ENCODE data around the gene ATCAY.
A peak's percentile ranks its signal among the peaks of the same experiment; 100 is the strongest.
"Not testable (repeated sequence)": the region's sequence is repeated elsewhere in the genome, so short reads cannot be mapped to it uniquely, and the experiment has no call there.

The ATCAY gene

DNA sequence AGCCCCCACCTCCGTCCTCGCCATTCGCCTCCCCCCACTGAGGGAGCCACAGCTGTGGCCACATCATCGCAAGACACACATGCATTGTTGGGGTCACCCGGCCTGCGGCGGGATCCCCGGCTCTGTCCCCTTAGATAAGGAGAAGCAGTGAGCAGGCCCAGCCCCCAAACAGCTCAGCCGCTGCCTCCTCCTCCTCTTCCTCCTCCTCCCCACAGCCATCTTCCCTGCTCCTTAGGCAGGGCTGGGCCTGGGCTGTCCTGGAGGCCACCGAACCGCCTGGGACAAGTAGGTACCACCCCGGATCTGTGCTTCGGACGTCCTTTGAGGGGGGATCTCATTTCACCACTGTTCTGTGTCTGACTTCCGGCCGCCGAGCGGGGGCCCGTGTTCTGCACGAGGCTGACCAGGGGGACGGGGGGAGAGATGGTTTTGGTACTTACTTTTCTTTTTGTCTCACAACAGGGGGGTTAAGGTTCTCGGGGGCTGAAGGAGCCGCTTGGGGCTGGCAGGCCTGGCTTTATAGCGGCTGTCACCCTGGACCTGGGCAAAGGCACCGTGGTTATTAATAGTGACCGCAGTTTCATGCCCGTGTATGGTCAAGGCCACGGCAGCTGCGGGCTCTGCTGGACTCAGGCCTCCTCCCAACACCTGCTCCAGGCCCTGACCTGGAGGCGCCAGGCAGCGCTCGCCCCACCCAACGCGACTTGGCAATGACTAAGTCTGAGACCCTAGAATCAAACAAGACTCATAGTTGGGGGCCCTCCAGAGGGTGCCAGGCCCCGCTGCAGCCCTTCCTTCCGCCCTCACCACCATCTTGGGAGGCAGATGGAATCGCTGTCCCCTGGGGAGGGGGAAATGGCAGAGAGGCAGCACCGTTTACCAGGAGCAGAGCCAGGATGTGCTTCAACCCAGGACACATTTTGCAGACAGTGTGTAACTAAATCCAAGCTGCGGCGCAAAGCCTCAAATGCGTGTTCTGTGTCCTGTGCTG lies 70.7 kb downstream of the ATCAY start:
- DNase-seq: no peak

DNA sequence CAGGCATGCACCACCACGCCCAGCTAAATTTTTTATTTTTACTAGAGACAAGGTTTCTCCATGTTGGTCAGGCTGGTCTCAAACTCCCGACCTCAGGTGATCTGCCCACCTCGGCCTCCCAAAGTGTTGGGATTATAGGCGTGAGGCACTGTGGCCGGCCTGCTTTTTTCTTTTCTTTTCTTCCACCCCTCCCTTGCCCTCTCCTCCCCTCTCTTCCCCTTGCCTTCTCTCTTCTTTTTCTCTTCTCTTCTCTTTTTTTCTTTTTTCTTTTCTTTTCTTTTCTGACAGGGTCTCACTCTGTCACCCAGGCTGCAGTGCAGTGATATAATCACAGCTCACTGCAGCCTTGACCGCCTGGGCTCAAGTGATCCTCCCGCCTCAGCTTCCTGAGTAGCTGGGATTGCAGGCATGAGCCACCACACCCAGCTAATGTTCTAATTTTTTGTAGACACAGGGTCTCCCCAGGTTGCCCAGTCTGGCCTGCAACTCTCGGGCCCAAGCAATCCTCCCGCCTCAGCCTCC lies 72.3 kb downstream of the ATCAY start:
- not testable (repeated sequence) for DNase-seq

DNA sequence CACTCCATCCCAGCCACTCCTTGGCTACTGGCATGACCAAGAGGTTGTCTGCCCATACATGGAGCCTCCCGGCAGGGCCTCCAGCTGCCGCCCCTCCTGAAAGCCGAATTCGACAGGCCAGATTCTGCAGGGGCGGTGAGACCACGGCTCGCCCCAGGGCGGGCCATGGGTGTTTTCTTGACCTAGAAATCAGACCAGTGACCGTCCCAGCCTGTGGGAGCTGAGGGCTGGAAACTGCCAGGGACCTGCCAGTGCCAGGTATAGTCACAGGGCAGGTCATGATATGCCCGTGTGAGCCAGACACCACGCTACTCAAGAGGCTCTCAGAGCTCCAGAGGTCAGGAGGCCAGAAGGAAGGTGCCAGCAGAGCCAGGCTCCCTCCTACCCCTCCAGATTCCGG lies 73.6 kb downstream of the ATCAY start:
- DNase-seq: no peak

DNA sequence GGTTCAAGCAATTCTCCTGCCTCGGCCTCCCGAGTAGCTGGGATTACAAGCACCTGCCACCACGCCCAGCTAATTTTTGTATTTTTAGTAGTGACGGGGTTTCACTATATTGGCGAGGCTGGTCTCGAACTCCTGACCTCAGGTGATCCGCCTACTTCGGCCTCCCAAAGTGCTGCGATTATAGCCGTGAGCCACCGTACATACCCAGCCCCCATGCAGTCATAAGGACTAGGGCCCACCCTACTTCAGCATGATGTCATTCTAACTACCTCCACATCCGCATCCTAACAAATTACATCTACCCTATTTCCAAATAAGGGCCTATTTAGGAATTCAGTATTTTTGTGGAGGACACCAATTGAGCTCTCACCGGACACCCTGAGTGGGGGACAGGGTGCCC lies 74.8 kb downstream of the ATCAY start:
- DNase-seq: not testable (repeated sequence)

DNA sequence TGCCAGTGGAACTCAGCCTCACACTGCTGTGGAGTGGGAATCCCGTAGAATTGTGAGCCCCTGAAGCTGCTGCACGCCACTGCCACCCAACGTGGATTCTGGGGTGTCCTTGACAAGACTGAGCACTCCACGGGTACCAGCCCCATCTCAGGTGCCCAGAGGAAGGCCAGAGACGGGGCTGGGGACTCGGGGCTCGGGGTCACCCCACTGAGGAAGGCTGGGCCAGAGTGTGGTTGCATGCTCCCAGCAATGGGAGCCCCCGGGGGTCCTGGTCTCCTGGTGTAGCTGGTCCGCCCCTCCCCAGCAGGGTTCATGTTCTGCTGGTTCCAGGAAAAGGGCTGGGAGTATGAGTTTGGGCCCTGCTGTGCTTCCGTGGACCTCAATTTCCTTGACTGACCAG lies 75.2 kb downstream of the ATCAY start:
- DNase-seq: no peak

DNA sequence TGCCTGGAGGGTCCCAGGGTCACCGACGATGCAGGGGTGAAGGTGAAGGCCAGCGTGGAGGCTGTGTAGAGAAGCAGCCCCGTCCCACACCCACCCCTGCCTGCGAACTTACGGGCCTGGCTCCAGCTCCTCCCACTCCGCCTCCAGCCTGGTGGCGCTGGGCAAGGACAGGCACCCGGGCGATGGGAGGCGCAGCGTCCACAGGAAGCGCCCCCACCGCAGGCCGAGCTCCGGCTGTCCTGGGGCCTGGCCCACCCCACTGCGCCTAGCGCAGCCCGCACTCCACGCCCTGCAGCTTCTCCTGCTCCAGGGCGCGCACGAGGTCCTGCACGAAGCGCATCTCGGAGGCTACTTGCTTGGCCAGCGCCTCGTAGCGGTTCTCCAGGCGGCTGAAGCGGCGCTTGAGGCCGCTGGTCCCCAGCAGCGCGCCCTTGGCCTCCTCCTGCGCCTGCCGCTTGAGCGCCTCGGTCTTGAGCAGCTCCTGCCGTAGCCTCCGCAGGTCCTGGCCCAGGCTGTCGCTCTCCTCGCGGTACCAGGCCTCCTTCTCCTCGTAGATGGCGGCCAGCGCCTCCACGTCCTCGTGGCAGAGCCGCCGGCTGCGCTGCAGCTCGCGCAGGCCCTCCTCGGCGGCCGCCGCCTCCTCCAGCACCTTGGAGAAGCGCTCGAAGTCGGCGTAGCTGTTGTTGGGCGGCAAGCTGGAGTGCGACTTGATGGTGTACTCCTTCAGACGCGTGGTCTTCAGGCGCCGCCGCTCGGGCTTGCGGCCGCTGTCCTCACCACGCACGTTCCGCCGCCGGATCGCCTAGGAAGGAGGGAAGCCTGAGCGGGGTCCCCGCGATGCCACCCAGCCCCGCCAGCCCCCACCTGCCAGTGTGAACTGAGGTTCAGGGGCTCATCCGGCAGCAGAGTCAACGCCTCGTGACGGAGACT lies 78.6 kb downstream of the ATCAY start:
- DNase-seq: no peak

DNA sequence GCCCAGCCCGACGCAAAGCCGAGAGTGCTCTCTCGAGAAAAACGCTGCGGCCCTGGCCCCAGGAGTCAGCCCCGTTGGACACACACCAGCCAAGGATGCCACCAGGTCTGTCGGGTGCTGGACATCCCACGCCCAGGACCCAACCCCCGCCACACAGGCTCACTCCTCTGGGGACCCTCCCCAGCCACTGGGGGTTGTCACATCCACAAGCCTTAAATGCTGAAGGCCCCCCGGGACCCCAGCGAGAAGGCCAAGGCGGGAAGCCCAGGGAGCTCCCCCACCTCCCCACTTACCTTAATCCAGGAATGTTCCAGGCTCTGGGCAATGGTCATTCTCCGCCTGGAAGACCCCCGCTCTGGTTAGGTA lies 79.3 kb downstream of the ATCAY start:
- no peak for DNase-seq

DNA sequence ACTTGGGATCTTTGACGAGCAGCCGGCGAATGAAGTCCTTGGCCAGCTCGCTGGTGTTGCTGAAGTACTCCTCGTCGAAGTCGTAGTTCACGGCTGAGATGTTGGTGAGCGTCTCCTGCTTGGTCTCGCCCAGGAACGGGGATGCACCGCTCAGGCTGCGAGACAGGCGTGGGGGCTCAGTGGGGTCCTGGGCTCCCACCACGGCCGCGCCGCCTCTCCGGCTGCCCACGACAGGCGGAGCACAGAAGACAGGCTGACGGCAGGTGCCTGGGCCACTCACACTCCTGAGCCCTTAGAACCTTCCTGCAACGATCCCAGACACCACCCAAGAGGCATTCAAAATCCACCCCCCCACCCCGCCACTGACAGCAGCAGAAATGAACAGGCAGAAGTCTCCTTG lies 80.5 kb downstream of the ATCAY start:
- DNase-seq: no peak

DNA sequence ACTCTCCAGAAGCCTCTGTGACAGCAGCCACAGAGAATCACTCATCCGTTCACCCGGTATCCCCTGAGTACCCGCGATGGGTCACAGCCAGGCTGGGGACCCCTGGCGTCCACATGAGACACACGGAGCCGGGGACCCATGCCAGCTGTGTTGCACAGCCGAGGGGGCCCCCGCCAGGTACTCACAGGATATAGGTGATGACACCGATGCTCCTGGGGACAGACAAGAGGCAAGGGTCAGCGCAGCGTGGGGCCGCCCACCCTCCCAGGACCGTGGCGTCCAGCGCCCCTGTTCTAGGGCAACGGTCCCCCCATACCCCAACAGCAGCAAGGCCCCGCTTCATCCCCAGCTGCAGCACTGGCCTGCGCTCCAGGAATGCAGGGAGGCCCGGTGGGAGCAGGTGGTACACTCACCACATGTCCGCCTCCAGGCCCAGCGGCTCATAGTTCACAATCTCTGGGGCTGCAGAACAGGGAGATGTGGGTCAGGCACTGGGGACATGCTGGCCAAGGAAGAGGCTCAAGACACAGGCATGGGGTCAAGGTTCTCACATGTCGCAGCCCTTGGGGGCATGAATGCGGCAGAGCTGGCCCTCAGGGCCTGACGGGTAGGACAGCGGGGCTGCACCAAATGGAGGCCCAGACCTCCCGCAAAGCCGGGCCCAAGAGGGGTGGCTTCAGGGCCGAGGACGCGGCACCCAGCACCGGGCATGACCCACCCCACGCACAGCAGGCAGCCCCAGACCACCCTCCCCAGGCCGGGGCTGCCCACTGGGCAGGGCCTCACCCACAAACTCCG lies 83.2 kb downstream of the ATCAY start:
- no peak for DNase-seq

DNA sequence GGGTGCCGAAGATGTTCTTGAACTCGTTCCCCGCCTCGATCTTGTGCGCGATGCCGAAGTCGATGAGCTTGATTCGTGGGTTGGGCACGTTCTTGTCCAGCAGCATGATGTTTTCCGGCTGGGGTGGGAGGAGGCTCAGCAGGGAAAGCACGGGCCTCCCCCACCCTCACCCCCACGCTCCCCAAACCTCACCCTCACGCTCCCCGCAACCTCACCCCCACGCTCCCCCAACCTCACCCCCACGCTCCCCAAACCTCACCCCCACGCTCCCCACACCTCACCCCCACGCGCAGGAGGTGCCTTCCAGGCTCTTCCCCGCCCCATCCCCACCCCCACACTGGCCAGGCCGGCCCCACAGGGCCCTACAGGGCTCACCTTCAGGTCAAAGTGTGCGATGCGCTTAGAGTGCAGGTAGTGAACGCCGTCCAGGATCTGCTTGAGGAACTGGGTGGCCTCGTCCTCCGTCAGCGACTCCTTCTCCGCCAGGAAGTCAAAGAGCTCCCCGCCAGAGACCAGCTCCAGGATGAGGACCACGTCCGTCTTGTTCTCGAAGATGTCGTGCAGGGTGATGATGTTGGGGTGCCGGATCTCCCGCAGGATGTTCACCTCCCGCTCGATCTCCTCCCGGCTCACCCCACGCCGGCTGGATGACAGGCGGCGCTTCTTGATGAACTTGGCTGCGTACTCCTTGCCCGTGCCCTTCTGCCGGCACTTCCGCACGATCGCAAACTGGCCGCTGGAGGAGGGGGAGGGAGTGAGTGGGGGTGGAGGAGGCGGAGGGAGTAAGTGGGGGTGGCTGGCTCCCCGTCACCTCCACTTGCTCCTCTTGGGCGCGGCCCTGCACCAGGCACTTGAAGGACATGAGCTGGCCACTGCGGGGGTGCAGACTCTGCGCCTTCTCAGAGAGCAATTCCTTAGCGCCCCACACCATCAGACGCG lies 84.0 kb downstream of the ATCAY start:
- no peak for DNase-seq

DNA sequence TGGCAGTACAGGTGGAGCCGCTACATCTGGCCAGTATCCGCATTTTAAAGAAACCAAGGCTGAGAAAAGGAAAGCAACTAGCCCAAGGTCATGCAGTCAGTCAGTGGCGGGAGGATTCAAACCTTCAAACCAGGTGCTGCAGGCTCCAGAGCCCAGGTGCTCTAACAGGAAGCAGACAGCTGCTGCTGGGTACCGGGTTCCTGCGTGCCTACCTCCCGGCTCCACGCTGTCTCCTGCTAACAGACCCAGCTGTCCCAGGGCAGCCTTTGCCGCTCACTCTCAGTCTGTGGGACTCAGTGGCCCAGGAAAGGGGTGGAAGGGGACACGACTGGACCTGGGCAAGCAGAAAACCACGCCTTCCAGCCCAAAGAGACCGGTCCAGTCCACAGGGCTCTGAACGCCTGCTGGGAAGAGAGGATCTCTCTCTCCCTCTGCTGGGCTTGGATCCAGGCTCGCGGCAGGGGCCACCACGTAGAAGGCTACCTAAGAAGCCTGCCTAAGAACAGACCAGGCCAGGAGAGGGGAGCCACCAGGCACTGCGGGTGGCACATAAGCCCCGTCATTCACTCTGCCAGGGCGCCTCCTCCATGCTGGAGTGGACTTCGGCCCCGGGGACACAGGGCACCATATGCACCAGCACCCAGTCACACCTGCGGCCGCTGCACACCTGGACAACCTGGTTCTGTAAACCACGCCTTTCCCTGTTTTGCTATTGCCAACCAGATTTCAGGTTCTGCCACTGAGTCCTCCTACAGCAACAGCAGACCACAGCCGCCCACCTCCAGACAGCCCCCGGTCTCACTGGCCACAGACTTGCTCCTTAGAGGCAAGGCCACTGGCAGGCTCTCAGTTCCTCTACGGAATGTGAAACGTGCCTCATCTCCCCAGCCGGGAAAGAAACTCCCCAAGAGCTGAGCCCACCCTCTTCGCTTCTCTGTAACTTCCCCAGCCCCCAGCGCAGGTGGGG lies 85.8 kb downstream of the ATCAY start:
- DNase-seq: no peak

DNA sequence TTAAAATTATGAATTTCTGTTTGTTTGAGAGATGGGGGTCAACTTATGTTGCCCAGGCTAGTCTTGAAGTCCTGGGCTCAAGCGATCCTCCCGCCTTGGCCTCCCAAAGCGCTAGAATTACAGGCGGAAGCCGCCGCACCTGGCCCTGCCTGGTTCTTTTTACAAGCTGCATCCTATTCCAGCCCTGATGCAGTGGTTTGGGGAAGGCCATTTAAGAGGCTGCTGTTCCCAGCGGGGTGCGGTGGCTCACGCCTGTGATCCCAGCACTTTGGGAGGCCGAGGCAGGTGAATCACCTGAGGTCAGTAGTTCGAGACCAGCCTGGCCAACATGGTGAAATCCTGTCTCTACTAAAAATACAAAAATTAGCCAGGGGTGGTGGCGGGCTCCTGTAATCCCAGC lies 87.5 kb downstream of the ATCAY start:
- DNase-seq: not testable (repeated sequence)

DNA sequence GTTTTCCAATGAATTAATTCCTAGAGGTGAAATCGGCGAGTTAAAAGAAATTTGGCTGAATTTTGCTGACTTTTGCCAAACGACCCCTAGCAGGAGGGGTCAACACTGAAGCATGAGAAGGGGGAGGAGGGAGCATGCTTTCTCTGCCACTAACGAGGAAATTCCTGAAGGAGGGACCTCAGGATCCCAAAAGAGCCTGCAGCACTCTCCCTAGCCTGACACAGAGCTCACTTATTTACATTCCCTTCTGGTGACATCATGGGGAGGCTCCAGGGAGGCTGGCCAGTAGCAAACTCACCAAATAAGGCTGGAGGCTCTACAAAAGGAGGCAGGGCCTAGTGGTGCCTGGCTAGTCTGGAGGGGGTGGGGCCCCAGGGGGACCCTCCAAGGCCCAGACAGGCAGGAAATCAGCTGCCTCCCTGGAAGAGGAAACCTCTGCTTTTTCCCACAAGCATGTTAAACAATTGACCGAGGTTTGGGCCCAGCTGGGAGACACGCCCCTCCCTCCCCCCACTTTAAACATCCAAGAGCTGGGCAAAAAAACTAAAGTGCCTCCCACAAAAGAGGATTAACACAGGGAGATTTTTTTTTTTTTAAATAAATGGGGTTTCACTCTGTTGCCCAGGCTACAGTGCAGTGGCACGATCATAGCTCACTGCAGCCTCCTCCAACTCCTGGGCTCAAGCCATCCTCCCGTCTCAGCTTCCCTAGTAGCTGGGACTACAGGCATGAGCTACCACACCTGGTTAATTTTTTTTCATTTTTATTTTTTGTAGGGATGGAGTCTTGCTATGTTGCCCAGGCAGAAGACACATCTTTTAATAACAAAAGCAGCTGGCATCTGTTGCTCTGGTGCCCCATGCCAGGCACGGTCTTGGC lies 88.3 kb downstream of the ATCAY start:
- DNase-seq: no peak

DNA sequence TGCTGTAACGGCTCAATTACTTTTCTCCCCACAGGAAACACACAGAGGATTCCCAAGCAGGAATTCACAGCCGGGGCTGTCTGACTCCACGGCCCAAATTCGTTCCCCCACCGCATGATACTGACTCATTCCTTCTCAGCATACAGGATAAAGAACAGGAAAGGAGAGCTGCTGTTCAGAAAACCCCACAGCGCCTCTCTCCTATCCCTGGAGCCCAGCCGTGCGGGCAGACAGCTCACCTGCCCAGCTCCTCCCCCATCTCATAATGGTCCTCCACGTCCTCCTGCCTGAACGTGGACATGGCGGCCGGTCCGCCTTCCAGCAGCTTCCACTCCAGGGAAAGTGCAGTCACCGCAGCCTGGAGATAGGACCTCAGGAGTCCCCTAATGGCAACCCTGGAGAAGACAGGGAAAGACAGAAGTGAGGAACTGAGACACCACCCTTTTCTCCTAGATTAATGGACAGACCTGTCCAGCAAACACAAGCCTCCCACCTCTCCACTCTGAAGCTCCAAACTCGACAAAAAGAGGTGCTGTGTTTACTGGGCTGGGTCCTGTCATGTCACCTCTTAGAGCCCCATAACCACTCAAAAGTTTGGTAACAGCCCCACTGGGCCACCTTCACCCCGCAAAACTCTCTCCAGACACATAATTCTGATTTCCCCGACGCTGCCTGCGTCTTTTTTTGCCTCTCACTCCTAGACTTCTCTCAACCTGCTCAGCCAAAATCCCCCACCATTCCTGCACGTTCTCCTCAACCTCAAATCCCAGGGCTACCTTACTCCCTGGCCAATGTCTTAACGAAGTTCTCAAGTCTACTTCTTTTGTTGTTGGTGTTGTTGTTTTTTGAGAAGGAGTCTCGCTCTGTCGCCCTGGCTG lies 89.2 kb downstream of the ATCAY start:
- no peak for DNase-seq

DNA sequence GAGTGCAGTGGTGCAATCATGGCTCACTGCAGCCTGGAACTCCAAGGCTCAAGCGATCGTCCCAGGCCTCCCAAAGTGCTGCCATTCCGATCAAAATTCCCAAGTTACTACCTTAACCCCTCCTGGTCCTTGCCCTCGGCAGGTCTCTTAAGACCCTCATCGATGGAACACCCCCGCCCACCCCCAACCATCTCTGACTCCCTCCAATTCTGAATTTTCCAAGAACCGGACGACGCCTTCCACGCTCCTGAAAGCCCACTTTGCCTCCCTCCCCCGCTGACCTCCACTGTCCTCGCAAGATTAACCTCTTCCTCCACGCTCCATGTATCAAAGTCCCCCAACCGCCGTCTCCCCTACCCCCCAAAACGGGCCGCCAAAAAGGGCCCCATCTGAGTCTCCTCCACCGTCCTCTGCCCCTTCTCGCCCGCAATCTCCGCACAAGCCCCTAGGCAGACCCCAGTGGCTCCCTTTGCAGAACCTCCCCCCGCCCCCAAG lies 89.9 kb downstream of the ATCAY start:
- DNase-seq: no peak

DNA sequence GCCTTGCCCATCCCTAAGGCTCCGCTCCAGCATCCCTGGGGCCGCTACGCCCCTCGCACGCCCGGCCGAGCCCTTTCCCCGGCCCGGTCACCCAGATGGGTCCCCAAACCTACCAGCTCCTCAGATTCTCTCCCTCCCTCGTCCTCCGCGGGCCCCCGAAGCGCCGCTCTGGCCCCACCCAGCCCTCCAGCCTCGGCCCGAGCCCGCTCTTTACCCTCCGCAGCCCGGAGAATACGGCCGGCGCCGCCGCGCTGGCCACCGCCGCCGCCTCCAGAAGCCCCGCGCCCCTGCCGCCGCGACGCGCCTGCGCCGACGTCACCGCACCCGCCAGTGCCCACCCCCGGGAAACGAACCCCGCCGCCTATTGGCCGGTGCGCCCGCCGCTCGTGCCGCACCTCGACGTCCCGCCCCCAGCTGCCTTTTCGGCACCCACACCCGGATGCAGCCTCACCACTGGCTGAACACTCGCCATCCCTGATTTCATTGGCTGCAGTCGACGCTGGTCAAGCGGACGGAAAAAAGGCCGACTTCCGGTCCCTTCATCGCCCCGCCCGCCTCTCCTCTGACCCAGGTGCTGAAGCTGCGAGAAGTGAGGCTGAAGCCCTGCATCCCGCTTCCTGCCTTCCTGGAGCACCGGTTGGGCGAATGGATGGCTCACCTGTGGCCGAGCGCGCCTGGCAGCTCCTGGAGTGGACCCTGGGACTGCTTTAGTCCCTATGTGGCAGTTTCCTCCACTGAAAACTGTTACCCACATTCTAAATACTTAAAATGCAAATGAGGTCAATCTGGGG lies 90.5 kb downstream of the ATCAY start, which contains the start of gene DAPK3:
Gene DAPK3 (minus strand): TSS at position 292 of the 791 bp plus-strand sequence. CDS start 1,364 bp downstream, outside the sequence.
- DNase-seq: peak; percentile 92

DNA sequence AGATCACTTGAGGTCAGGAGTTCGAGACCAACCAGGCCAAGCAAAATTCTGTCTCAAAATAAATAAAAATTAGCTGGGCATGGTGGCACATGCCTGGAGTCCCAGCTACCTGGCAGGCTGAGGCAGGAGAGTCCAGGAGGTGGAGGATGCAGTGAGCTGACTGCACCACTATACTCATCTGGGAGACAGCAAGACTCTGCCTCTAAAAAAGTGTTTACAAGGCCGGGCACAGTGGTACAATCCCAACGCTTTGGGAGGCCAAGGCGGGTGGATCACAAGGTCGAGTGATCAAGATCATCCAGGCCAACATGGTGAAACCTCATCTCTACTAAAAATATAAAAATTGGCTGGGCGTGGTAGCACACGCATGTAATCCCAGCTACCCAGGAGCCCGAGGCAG lies 94.7 kb downstream of the ATCAY start:
- no peak for DNase-seq

Data from activated naive CD4-positive, alpha-beta T cell treated with anti-CD3 and anti-CD28 coated beads, Interleukin-2, amount 50 U/mL, for 16 hours (primary cell).